Heart left ventricle (tissue), 13 donors: ENCODE data around the gene CMIP.

ENCODE experiments used
- POLR2A ChIP-seq, 2 donors: fragments of 450-650 bp; IDR thresholded peaks; one replicate each; pipeline ENCODE4 v1.6.1; 2017; ENCODE audit warnings: antibody characterized with exemption in 2 of 2, mild to moderate bottlenecking in 2 of 2, moderate library complexity in 2 of 2
- TF ChIP-seq, protein P1 (sequence below), 12 donors: fragments of 200-600 bp; sonication (generic) in 4 of 12; IDR thresholded peaks; one replicate each; pipeline versions ENCODE4 v1.5.0 to v1.8.0; 2018 to 2022; ENCODE audit warnings: antibody characterized with exemption in 12 of 12, mild to moderate bottlenecking in 5 of 12
- donor health status: ischemic (EF 13 %, LVEDD 7.1; RV severe dilation, severe dysfunction).
- donor health status: DM: no; HTN: yes; CAD: no.
- donor health status: DM: no; HTN: no; CAD: no.
- donor health status: ischemic (EF 25% LVEDD 6.9; RV normal size, moderate dysfunction).
- donor health status: ischemic (EF 25% LVEDD 5.7; RV mildly dilated, moderate dysfunction).
- donor health status: ischemic (EF 35%, LVEDD 5.7; RV mildly dilated, moderate dysfunction).
- donor health status: nonischemic (EF 11% LVEDD 7.7; RV severe dilation, severe dysfunction).
- donor health status: DM: yes; HTN: yes; CAD: no.
- donor health status: PGD.
- donor health status: ischemic (EF 29% LVEDD 5.4; RV normal size, mild dysfunction).
- donor health status: nonischemic (EF 23%, LVEDD 6.1; RV moderate dilation, normal function).

DNA sequence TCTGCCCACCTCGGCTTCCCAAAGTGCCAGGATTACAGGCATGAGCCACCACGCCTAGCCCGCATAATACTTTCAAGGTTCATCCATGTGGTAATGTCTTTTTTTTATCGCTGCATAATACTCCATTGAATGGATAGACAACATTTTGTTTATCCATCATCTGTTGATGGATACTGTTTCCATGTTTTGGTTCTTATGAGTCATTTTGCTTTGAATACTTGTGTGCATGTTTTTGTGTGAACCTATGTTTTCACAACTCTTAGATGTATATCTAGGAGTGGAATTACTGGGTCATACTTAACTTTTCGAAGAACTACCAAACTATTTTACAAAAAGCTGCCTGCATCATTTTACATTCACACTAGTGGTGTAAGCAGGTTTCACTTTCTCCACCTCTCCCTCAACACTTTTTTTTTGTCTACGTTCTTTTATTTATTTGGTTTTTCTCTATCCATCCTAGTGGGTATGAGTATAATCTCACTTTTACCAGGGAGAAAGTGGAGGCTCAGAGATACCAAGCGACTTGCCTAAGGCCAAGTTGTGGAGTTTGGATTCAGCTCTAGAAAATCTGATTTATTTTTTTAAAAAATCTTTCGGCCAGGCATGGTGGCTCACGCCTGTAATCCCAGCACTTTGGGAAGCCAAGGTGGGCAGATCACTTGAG, 151.2 kb downstream of the CMIP start:
- TF ChIP-seq, protein P1, sequence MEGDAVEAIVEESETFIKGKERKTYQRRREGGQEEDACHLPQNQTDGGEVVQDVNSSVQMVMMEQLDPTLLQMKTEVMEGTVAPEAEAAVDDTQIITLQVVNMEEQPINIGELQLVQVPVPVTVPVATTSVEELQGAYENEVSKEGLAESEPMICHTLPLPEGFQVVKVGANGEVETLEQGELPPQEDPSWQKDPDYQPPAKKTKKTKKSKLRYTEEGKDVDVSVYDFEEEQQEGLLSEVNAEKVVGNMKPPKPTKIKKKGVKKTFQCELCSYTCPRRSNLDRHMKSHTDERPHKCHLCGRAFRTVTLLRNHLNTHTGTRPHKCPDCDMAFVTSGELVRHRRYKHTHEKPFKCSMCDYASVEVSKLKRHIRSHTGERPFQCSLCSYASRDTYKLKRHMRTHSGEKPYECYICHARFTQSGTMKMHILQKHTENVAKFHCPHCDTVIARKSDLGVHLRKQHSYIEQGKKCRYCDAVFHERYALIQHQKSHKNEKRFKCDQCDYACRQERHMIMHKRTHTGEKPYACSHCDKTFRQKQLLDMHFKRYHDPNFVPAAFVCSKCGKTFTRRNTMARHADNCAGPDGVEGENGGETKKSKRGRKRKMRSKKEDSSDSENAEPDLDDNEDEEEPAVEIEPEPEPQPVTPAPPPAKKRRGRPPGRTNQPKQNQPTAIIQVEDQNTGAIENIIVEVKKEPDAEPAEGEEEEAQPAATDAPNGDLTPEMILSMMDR (IDR thresholded peaks at IDR 0.05) = no peak
- TF ChIP-seq POLR2A (IDR thresholded peaks at IDR 0.05) = no peak
